KMS-11 (cell line): Measurements from ENCODE around the gene GPR173.

Experiments used
- H2AFZ ChIP-seq: fragments of 200-600 bp; sonication (generic); 2 replicates; pipeline ENCODE4 v1.6.1; 2016; ENCODE audit warnings: antibody characterized with exemption, mixed run types, low read depth
- H3K27ac ChIP-seq: fragments of 200-600 bp; sonication (generic); 2 replicates; pipeline ENCODE4 v1.6.1; 2016; ENCODE audit warnings: mild to moderate bottlenecking, mixed run types
- H3K27me3 ChIP-seq: fragments of 200-600 bp; sonication (generic); 2 replicates; pipeline ENCODE4 v1.6.1; 2017; ENCODE audit warnings: mild to moderate bottlenecking, low read depth, mixed run types, moderate library complexity; ENCODE audit not compliant: insufficient read depth
- H3K36me3 ChIP-seq: fragments of 200-600 bp; sonication (generic); 2 replicates; pipeline ENCODE4 v1.6.1; 2017; ENCODE audit warnings: mild to moderate bottlenecking, mixed run types; ENCODE audit not compliant: insufficient read depth
- H3K4me1 ChIP-seq: fragments of 200-600 bp; sonication (generic); 2 replicates; pipeline ENCODE4 v1.6.1; 2016; ENCODE audit warnings: mild to moderate bottlenecking, low read depth, mixed run types; ENCODE audit not compliant: poor library complexity, severe bottlenecking
- H3K4me2 ChIP-seq: fragments of 200-600 bp; sonication (generic); 2 replicates; pipeline ENCODE4 v1.7.0; 2016; ENCODE audit warnings: mild to moderate bottlenecking, mixed run types
- H3K4me3 ChIP-seq: fragments of 200-600 bp; sonication (generic); IDR thresholded peaks from 2 replicates; pipeline ENCODE4 v1.6.1; 2017; ENCODE audit warnings: low read depth, low read length, mixed read lengths; ENCODE audit not compliant: insufficient read depth
- H3K79me2 ChIP-seq: fragments of 200-600 bp; sonication (generic); 2 replicates; pipeline ENCODE4 v1.6.1; 2016; ENCODE audit warnings: low read depth, mixed run types; ENCODE audit not compliant: insufficient read depth
- H3K9ac ChIP-seq: fragments of 200-600 bp; sonication (generic); 2 replicates; pipeline ENCODE4 v1.6.1; 2016; ENCODE audit warnings: mild to moderate bottlenecking, mixed run types
- H4K20me1 ChIP-seq: fragments of 200-600 bp; sonication (generic); 2 replicates; pipeline ENCODE4 v1.6.1; 2016; ENCODE audit warnings: mild to moderate bottlenecking, mixed run types; ENCODE audit not compliant: insufficient read depth
- TF ChIP-seq, protein P1 (sequence below): fragments of 200-600 bp; sonication (generic); conservative IDR thresholded peaks from 2 replicates; pipeline ENCODE4 v1.6.1; 2017; ENCODE audit warnings: low read depth, mild to moderate bottlenecking, antibody characterized with exemption, low read length, moderate library complexity, mixed read lengths

GPR173 gene

DNA sequence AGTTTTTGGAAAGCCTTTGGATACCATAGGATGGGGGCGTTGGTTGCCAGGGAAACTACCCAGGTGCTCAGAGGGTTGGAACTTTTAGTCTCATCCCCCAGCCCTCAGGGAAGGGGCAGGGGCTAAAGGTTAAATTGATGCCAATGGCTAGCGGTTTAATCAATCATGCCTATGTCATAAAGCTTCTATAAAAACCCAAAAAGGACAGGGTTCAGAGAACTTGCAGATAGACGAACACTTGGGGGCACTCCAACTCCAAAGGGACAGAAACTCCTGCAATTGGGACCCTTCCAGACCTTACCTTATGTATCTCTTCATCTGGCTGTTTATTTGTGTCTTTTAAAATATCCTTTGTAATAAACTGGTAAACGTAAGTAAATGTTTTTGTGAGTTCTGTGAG, 30.0 kb upstream of the GPR173 start:
- Histone ChIP-seq H3K4me3 (no peak overlapping the region), H3K27me3 (no peaks in the 10 kb centered on the region), H3K4me1 (no peaks in the 10 kb centered on the region), H2AFZ (no peak overlapping the region), H3K4me2 (no peak overlapping the region), H4K20me1 (no peaks in the 10 kb centered on the region), H3K79me2 (no peaks in the 10 kb centered on the region), H3K27ac (no peak overlapping the region), H3K9ac (no peak overlapping the region), H3K36me3 (no peaks in the 10 kb centered on the region)
- TF ChIP-seq, protein P1, sequence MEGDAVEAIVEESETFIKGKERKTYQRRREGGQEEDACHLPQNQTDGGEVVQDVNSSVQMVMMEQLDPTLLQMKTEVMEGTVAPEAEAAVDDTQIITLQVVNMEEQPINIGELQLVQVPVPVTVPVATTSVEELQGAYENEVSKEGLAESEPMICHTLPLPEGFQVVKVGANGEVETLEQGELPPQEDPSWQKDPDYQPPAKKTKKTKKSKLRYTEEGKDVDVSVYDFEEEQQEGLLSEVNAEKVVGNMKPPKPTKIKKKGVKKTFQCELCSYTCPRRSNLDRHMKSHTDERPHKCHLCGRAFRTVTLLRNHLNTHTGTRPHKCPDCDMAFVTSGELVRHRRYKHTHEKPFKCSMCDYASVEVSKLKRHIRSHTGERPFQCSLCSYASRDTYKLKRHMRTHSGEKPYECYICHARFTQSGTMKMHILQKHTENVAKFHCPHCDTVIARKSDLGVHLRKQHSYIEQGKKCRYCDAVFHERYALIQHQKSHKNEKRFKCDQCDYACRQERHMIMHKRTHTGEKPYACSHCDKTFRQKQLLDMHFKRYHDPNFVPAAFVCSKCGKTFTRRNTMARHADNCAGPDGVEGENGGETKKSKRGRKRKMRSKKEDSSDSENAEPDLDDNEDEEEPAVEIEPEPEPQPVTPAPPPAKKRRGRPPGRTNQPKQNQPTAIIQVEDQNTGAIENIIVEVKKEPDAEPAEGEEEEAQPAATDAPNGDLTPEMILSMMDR = no peak

DNA sequence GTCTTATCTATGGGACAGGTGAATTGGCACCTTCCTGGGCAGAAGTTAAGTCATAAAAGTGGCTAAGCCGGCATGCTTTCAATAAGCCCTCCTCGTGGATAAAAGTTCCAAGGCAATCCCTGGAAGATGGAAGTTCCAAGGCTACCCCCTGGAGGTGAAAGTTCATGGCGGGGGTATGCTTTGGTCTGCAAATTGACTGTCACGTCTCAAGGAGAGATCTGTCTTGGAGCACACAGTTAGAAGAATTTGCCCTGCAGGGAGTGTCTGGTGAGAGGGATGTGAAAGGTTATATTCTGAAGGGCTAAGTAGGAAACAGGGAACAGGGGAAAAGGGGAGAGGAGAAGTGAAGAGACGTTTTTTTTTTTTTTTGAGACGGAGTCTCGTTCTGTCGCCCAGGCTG, 26.2 kb upstream of the GPR173 start:
- Histone ChIP-seq H4K20me1 (no peaks in the 10 kb centered on the region), H3K9ac (no peak overlapping the region), H3K27ac (no peak overlapping the region), H3K36me3 (no peaks in the 10 kb centered on the region), H3K4me2 (no peak overlapping the region), H3K27me3 (no peaks in the 10 kb centered on the region), H3K79me2 (no peaks in the 10 kb centered on the region), H3K4me3 (no peak overlapping the region), H2AFZ (no peak overlapping the region), H3K4me1 (no peaks in the 10 kb centered on the region)
- TF ChIP-seq, protein P1 = no peak

DNA sequence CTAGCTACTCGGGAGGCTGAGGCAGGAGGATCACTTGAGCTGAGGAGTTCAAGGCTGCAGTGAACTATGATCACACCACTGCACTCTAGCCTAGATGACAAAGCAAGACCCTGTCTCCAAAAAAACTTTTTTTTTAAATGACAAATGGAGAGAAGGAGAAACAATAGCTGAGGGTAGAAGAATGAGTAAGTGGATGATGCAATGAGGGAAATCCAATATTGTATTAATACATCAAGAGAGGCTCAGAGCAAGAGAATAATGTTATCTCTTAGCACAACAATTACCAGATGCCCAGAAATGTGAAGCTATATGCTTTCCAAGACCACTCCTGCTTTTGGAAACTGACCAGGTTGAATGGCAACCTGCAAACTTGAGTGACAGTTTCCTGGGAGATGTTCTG, 19.9 kb upstream of the GPR173 start:
- Histone ChIP-seq H3K27me3 (no peaks in the 10 kb centered on the region), H3K4me2 (no peak overlapping the region), H3K27ac (no peak overlapping the region)

DNA sequence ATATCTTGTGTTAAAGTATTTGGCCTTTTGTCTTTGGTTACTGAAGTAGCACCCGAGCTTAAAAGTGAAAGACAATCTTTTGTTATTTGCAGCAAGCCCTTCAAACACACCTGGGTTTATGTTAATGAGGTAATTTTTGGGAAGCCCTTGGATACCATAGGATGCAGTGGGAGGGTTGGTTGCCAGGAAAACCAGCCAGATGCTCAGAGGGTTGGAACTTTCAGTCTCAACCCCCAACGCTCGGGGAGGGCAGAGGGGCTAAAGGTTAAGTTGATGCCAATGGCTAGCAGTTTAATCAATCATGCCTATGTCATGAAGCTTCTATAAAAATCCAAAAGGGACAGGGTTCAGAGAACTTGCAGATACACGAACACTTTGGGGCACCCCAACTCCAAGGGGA, 17.2 kb upstream of the GPR173 start:
- Histone ChIP-seq H3K79me2 (no peaks in the 10 kb centered on the region), H3K4me1 (no peaks in the 10 kb centered on the region), H3K27ac (no peak overlapping the region), H4K20me1 (no peaks in the 10 kb centered on the region), H3K4me2 (no peak overlapping the region), H3K36me3 (no peaks in the 10 kb centered on the region), H3K4me3 (no peak overlapping the region), H3K9ac (no peak overlapping the region), H3K27me3 (no peaks in the 10 kb centered on the region), H2AFZ (no peak overlapping the region)
- TF ChIP-seq, protein P1 = no peak

More for the DNA sequence above, 19.9 kb upstream of the GPR173 start:
- Histone ChIP-seq H3K4me3 (no peak overlapping the region), H2AFZ (no peak overlapping the region), H3K36me3 (no peaks in the 10 kb centered on the region), H3K9ac (no peak overlapping the region), H4K20me1 (no peaks in the 10 kb centered on the region), H3K79me2 (no peaks in the 10 kb centered on the region), H3K4me1 (no peaks in the 10 kb centered on the region)
- TF ChIP-seq, protein P1 = no peak
